HG02588 (cell line): ENCODE measurements around the gene RPSA.
"Not testable (repeated sequence)": the region's sequence is repeated elsewhere in the genome, so short reads cannot be mapped to it uniquely, and the experiment has no call there.

ENCODE experiments used
- ATAC-seq: cut with Tn5 transposase; IDR thresholded peaks from one replicate; pipeline ENCODE4 v1.9.1; 2021; ENCODE audit warnings: mild to moderate bottlenecking, moderate library complexity; ENCODE audit not compliant: unreplicated experiment

The RPSA gene

DNA sequence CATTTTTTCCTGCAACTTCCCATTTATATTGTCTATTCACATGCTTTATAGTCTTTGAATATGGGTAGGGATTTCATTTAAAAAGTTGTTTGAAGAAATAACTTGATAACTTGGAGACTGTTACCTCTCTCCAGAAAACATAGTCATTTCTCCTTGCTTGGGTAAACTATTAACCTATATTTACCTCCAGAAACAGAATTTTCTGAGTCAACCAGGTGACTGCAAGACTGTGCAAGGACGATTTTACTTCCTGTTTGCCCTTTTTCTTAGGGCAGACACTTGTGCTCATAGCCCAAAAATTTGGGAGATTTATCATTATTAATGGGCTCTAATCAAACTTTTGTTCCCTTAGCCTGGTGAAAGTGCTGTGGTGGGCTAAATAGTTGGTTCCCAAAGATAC, 46.6 kb downstream of the RPSA start:
- peak; percentile 51 for ATAC-seq

DNA sequence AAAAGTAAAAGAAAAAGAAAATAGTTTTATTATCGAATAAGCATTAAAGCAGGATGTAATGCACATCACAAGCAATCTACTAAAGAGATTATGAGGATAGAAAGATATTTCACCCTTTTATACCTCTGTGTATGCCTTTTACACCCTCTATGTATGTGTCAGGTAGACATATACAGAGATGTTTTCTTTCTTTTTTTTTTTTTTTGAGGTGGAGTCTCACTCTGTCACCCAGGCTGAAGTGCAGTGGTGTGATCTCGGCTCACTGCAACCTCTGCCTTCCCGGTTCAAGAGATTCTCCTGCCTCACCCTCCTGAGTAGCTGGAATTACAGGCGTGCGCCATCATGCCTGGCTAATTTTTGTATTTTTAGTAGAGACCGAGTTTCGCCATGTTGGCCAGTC, 47.4 kb downstream of the RPSA start:
- ATAC-seq: not testable (repeated sequence)

GRCh38 chr3:39454591-39455217, 48.2 kb downstream of the RPSA start:
- ATAC-seq: no peak

DNA sequence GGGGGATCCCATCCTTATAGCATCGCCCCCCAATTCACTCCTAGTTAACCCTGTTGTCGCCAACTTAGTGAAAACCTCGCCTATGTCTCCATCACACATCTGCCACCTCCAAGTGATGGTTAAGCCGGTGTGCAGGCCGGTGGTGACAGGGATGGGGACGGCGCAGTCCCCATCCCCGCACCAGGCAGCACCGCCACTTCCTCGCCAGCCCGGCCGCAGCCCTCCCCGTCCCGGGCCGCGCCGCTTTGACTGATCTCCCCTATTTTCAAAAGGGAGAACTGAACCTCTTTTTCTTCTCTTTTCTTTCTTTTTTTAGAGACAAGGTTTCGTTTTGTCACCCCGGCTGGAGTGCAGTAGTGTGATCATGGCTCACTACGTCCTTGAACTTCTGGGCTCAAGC, 49.6 kb downstream of the RPSA start:
- ATAC-seq: no peak

GRCh38 chr3:39457361-39457760, 50.8 kb downstream of the RPSA start:
- ATAC-seq: no peak

DNA sequence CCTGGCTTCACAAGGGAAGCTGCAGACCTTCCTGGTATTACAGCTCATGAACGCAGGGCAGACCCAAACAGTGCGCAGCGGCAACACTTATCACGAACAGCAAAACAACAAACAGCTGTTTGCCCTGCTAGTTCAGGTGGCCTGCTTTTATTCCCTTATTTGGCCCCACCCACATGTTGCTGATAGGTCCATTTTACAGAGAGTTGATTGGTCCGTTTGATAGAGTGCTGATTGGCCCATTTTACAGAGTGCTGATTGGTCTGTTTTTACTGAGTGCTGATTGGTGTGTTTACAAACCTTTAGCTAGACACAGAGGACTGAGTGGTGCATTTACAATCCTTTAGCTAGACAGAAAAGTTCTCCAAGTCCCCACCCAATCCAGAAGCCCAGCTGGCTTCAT, 52.1 kb downstream of the RPSA start:
- ATAC-seq: not testable (repeated sequence)

GRCh38 chr3:39460677-39461076, 54.2 kb downstream of the RPSA start:
- ATAC-seq: no peak
